ENCODE measurements around the gene LDLRAD4. TPM values are rescaled to one million over a fixed set of nuclear protein-coding genes. Genes with fewer than 3 reads are reported as not detected.

Gene LDLRAD4
- total RNA-seq, 1 donor from 2014 or later, result 6.7 TPM

DNA sequence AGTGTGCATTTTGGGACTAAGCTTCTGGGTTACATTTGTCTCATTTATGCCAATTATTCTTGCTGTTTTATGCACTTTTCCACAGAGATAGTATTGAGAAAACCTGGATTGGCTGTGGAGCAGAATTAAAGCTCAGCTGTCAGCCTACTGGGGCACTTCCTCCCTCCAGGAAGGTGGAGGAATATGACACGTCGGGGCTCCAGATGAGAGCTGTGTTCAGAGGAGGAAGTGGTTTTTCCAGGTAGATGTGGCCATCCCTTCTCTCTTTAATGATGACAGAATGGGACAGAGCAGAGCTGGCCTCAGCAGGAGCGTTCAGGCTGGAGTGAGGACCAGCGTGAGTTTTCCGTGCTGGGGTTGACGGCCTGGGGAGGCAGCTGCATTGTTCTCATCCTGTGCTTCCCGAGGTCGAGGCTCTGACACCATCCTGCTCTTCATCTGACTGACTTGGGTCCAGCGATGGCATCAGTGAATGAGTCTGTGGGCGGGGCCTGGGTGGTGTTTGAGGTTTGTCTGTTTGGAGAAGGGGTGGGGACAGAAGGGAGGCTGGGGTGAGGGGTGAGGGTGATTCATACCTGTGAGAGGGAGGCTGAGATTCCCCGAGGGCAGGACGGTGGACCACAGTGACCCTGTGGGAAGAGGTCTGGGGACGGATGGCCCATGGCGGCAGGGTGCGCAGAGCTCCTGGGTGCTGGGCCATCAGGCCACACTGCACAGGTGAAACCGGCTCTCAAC is 207.0 kb downstream of the LDLRAD4 start:
- DNase-seq (ENCODE audit: low read depth in 2 of 2), result peak; percentile 13 to 30

- peak; percentile 88 to 92 for DNase-seq (ENCODE audit: low read depth in 2 of 2)
Observed at GRCh38 chr18:13427354-13427753, 208.8 kb downstream of the LDLRAD4 start.

DNA sequence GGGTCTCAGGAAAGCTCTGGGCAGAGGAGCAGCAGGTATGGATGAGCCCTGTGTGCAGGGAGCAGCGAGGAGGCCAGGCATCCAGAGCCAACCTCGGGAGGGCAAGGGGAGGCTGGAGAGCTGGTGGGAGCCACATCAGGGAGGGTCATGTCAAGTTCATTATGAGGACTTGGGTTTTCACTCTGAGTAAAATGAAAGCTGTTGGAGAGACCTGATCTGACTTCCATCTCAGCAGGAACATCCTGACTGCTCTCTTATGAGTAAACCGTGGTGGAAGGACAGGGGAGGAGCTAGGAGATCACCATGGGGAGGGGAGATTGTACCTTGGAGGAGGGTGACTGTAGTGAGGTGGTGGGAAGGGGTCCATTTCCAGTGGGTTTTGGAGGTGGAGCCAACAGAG is 209.8 kb downstream of the LDLRAD4 start:
- no peak for DNase-seq (ENCODE audit: low read depth in 2 of 2)

DNA sequence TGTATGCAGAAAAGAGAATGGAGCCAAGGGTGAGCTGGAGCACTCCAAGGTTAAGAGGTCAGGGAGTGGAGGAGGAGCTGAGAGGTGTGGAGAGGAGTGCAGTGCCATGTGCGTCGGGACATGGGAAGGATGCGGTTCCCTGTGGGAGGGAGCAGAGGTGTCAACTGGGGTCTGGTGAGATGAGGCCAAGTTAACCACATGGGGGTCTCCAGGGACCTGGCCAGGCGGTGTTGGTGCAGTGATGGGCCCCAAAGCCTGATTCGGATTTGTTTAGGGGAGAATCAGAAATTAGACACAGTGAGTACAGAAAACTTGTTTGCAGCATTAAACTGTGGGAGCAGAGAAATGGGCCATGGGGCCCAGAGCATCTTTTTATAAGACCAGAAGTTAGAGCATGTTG is 210.5 kb downstream of the LDLRAD4 start:
- DNase-seq (ENCODE audit: low read depth in 2 of 2), result no peak

DNA sequence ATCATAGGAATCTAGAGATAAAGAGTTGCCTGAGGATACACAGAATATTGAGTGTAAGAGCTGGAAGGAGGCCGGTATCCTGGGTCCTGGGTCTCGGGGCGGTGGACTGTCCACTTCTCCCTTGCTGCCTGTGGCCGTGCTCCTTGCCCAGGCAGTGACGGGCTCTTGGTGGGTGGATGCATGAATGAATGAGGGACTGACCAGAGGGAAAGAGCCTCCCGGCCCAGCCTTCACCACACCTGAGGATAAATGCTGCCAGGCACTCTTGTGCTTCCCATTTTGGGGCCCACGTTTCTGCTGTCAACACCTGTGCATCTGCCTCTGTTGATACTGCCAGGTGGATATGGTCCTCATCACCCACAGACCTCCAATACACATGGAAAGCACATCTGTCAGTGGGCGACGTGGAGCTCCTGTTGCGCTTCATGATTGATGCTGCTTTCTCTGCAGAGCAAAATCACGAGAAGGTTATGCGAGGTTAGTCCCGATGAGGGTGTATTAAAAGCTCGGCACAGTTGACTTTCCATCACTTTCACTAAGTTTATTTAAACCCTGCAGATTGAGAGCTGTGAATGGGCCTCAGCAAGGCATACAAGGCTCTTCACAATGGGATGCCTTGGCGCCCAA is 211.4 kb downstream of the LDLRAD4 start:
- no peak for DNase-seq (ENCODE audit: low read depth in 2 of 2)

DNA sequence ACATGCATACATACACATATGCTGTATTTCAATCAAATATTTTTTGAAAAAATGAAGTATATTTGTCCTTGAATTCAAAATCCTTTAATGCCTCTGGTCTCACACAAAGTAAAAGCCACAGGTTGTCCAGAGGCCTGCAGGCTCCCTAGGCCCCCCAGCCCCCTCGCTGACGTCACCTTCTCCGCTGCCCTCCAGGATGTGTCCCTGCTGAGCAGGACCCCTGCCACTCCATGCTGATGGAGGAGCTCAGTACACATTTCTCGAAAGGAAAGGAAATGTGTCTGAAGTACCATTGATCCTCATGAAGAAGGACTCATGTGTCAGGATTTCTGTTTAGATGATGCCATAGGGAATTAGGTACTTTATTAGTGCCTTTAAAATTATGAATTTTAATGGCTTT is 212.1 kb downstream of the LDLRAD4 start:
- DNase-seq (ENCODE audit: low read depth in 2 of 2), result no peak

DNA sequence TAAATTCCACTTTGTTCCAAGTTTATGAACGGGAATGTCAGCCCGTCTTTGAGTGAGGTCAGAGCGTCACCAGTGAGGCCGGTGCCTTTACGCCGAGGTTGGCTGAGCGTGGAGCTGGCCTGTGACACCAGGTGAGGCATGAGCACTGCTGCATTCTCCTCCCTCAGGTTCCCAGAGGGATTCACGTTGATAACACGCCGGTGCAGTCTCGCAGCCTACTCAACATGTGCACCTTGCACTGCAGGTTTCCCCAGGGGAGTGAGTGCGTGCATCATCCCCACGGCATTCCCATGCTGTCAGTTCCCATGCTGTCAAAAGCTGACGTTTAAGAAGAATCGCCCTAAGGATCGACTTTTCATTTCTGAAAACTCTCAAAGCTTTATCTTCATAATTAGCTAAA is 213.3 kb downstream of the LDLRAD4 start:
- no peak for DNase-seq (ENCODE audit: low read depth in 2 of 2)

GRCh38 chr18:13433125-13433524 is 214.6 kb downstream of the LDLRAD4 start:
- DNase-seq (ENCODE audit: low read depth in 2 of 2), result no peak

GRCh38 chr18:13433685-13434084 is 215.1 kb downstream of the LDLRAD4 start:
- peak; percentile 45 to 64 for DNase-seq (ENCODE audit: low read depth in 2 of 2)

- DNase-seq (ENCODE audit: low read depth in 2 of 2), result no peak
Observed at GRCh38 chr18:13434854-13435253, 216.3 kb downstream of the LDLRAD4 start.

GRCh38 chr18:13435586-13436333 is 217.2 kb downstream of the LDLRAD4 start:
- DNase-seq (ENCODE audit: low read depth in 2 of 2), result peak in 1 of 2 donors; percentile 83

GRCh38 chr18:13436576-13436975 is 218.0 kb downstream of the LDLRAD4 start:
- DNase-seq (ENCODE audit: low read depth in 2 of 2), result no peak

- no peak for DNase-seq (ENCODE audit: low read depth in 2 of 2)
Observed at GRCh38 chr18:13437034-13437433, 218.5 kb downstream of the LDLRAD4 start.

GRCh38 chr18:13437796-13438506 is 219.4 kb downstream of the LDLRAD4 start:
- no peak for DNase-seq (ENCODE audit: low read depth in 2 of 2)

- DNase-seq (ENCODE audit: low read depth in 2 of 2), result no peak
Observed at GRCh38 chr18:13438507-13439056, 220.0 kb downstream of the LDLRAD4 start.

- no peak for DNase-seq (ENCODE audit: low read depth in 2 of 2)
Observed at GRCh38 chr18:13439461-13439860, 220.9 kb downstream of the LDLRAD4 start.

DNA sequence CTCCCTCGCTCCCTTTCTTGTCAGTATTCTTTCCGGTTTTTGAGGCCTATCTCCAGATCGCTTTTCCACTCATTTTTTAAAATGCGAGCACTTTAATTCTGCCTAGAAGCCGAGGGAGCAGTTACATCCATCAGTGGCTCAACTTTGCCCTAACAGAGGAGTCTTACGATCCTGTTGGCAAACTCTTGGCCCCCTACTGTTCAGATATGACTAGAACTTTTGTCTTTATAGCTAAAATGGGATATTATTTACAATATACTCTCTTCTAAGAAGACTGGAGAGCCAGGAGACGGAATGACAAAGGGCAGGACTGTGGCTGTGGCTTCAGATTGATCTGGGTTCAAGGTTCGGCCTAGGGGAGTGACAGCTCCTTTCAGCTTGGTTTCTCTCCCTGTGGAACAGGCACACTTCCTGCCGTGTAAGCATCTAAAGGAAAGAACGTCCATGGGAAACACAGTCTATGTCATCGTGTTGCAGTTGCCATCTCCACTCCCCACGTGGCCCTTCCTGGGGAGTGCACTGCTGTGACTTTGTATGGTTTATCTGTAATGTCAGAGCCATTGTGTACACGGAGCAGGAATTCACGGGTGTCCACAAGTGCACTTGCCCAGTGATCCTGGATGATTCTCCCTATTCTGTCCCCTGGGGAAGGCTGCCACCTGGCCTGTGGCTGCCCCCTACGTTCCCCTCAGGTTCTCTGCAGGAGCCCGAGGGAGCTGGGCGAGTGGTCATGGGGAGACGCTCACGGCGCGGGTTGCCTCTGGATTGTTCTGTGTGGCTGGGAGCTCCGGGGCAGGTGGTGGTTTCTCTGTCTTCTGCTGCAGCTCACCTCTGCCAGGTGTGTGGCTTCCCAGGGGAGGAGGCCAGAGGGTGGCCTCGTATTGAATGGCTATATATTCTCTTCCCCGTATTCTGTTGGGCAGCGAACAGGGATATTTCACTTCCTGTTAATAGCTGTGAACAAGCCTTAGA is 222.0 kb downstream of the LDLRAD4 start:
- DNase-seq (ENCODE audit: low read depth in 2 of 2), result no peak

DNA sequence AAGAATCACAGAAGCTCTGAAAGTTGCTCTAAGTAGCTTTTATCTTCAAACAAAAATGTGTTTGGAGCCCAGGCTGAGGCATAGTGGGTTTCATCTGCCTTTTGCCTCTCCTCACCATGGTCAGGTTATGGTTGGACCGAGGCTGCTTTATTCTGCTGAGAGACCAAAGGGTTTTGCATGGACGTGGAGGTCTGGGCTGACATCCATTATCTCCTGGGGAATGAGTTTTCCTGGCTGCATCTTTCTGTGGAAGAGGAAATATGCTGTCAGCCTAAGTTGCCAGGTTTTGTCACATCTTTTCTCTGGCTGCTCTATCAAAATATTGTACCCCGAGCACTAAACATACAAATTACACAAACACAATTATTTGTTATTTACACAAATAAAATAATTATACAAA is 223.2 kb downstream of the LDLRAD4 start:
- no peak for DNase-seq (ENCODE audit: low read depth in 2 of 2)

GRCh38 chr18:13442451-13442850 is 223.9 kb downstream of the LDLRAD4 start:
- DNase-seq (ENCODE audit: low read depth in 2 of 2), result no peak

GRCh38 chr18:13443552-13443951 is 225.0 kb downstream of the LDLRAD4 start:
- DNase-seq (ENCODE audit: low read depth in 2 of 2), result no peak
